ENCODE measurements around the gene SLC44A3. TPM values are rescaled to one million over a fixed set of nuclear protein-coding genes. Genes with fewer than 3 reads are reported as not detected.

SLC44A3 gene
- total and polyA plus RNA-seq, 2 of the 8 experiments (the other 6 are each of a cell fraction or from before 2014, with no cell fraction given) = 4.2 to 5.0 TPM

DNA sequence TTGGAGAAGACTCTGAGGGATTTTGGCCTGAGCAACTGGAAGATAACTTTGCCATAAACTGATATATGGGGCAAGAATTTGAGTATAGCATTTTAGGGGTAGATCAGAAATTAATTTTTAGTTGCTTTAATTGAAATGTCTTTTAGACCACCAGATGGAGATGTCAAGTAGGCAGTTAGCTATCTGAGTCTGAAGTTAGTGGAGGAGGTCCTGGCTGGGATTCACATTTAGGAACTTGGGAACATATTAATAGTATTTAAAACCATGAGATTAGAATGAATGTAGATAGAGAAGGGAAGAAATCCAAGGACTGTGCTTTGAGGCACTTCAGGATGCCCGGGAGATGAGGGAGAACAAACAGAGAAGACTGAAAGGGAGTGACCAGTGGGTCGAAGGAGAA is 32.6 kb downstream of the SLC44A3 start:
- H3K79me1 ChIP-seq (ENCODE audit: low read depth, low read length) = no peaks in the 10 kb centered on the region
- no peak for TF ChIP-seq GTF2F1 (IDR thresholded peaks at IDR 0.05; ENCODE audit: borderline replicate concordance, low read depth, low read length)
- no peak for TF ChIP-seq RNF2 (IDR thresholded peaks at IDR 0.05; ENCODE audit: borderline replicate concordance, low read depth, low read length, missing control alignments, poor library complexity, severe bottlenecking)
- no peak for TF ChIP-seq KDM4A (IDR thresholded peaks at IDR 0.05; ENCODE audit: low read depth, low read length, severe bottlenecking)
- no peak for TF ChIP-seq CHD1 (IDR thresholded peaks at IDR 0.05; ENCODE audit: low read depth, low read length)
- TF ChIP-seq TAF1 (IDR thresholded peaks at IDR 0.05; ENCODE audit: low read depth, low read length) = no peak
- no peak for TF ChIP-seq GABPA (IDR thresholded peaks at IDR 0.05; ENCODE audit: borderline replicate concordance, insufficient read depth, low read length)
- TF ChIP-seq, protein P1, sequence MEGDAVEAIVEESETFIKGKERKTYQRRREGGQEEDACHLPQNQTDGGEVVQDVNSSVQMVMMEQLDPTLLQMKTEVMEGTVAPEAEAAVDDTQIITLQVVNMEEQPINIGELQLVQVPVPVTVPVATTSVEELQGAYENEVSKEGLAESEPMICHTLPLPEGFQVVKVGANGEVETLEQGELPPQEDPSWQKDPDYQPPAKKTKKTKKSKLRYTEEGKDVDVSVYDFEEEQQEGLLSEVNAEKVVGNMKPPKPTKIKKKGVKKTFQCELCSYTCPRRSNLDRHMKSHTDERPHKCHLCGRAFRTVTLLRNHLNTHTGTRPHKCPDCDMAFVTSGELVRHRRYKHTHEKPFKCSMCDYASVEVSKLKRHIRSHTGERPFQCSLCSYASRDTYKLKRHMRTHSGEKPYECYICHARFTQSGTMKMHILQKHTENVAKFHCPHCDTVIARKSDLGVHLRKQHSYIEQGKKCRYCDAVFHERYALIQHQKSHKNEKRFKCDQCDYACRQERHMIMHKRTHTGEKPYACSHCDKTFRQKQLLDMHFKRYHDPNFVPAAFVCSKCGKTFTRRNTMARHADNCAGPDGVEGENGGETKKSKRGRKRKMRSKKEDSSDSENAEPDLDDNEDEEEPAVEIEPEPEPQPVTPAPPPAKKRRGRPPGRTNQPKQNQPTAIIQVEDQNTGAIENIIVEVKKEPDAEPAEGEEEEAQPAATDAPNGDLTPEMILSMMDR (IDR thresholded peaks at IDR 0.05; ENCODE audit: control extremely low read depth in 1 of 3, insufficient read depth in 1 of 3, low read depth in 1 of 3, low read length in 3 of 3) = no peak
- TF ChIP-seq SUZ12 (IDR thresholded peaks at IDR 0.05; ENCODE audit: low read length) = no peak
- TF ChIP-seq RXRA (IDR thresholded peaks at IDR 0.05; ENCODE audit: insufficient read depth, low read depth, low read length) = no peak
- no peak overlapping the region for H3K23ac ChIP-seq (ENCODE audit: insufficient read length)
- H2AK5ac ChIP-seq (ENCODE audit: low read depth, low read length) = no peak overlapping the region
- no peak overlapping the region for H3K27ac ChIP-seq (ENCODE audit: low read depth, low read length)
- 67% methylated on average over 2 of the region's 2 CpGs; no CpG with 5 or more reads in 1 of the 2 experiments for WGBS, 2 experiments (ENCODE audit: extremely low coverage in 1 of 2, insufficient coverage in 1 of 2, insufficient read length in 1 of 2, insufficient replicate concordance in 2 of 2, low coverage in 1 of 2, low lambda C conversion rate in 2 of 2, missing lambda C conversion rate in 1 of 2)
- H3K79me2 ChIP-seq (ENCODE audit: control insufficient read depth in 1 of 2, insufficient read depth in 2 of 2, low read length in 2 of 2) = no peaks in the 10 kb centered on the region
- H3K14ac ChIP-seq (ENCODE audit: insufficient read length) = no peak overlapping the region
- no peaks in the 10 kb centered on the region for H4K20me1 ChIP-seq (replicated peaks in 1 of 2; ENCODE audit: control insufficient read depth in 1 of 2, insufficient read depth in 2 of 2, low read length in 2 of 2)
- no peak overlapping the region for H3K18ac ChIP-seq (ENCODE audit: extremely low read depth, low read length)
- no peak overlapping the region for H3K4me2 ChIP-seq (ENCODE audit: insufficient read depth in 1 of 2, low read depth in 2 of 2, low read length in 2 of 2)
- no peak overlapping the region for H2BK15ac ChIP-seq (ENCODE audit: low read length)
- no peaks in the 10 kb centered on the region for H3K23me2 ChIP-seq (ENCODE audit: low read depth, low read length)
- ChIA-PET CTCF (ENCODE audit: partially characterized antibody) (interaction anchor here (1.0 to 5.1 kb wide), 10 partner anchors 11 to 192 kb away, joined by 3 to 55 read pairs (median 10); partner anchors contain the start of gene SLC44A3), POLR2A (ENCODE audit: partially characterized antibody) (no interaction called here)
- no peak overlapping the region for H2AFZ ChIP-seq (ENCODE audit: low read length)
- no peak overlapping the region for H4K91ac ChIP-seq (replicated peaks; ENCODE audit: insufficient read length, low read length)
- no peak overlapping the region for H3K4ac ChIP-seq (replicated peaks; ENCODE audit: insufficient read length, low read depth, low read length)
- H3K9me3 ChIP-seq (ENCODE audit: insufficient read depth in 2 of 2, low read depth in 1 of 2, low read length in 1 of 2) = no peaks in the 10 kb centered on the region
- H2BK120ac ChIP-seq (replicated peaks; ENCODE audit: low read depth, low read length) = no peak overlapping the region
- FAIRE-seq (no peak), DNase-seq (ENCODE audit: low read depth in 1 of 2, low spot score in 2 of 2) (no peak)
- H2BK12ac ChIP-seq (ENCODE audit: low read depth, low read length) = no peak overlapping the region
- H3K4me3 ChIP-seq (ENCODE audit: extremely low read depth in 1 of 4, insufficient read depth in 2 of 4, low read depth in 3 of 4, low read length in 4 of 4) = no peak overlapping the region
- no peak overlapping the region for H2BK5ac ChIP-seq (ENCODE audit: low read depth, low read length)
- H3K27me3 ChIP-seq (replicated peaks in 1 of 4; ENCODE audit: control insufficient read depth in 3 of 4, extremely low read depth in 1 of 4, insufficient read depth in 3 of 4, low read length in 3 of 4) = peaks cover 0 to 5% (median 2%) of the 10 kb centered on the region in 4 experiments; a peak in 3 of 7 replicates
- no peak overlapping the region for H4K8ac ChIP-seq (ENCODE audit: extremely low read depth, insufficient read depth, low read length)
- no peak overlapping the region for H3K56ac ChIP-seq (replicated peaks; ENCODE audit: insufficient read length, low read depth, low read length)
- peaks cover 0 to 6% (median under 1%) of the 10 kb centered on the region in 4 experiments; a peak in 3 of 7 replicates for H3K4me1 ChIP-seq (replicated peaks in 1 of 4; ENCODE audit: control insufficient read depth in 3 of 4, insufficient read depth in 4 of 4, low read length in 3 of 4)
- H2BK20ac ChIP-seq (ENCODE audit: low read length) = no peak overlapping the region
- H3K36me3 ChIP-seq (ENCODE audit: control insufficient read depth in 2 of 4, insufficient read depth in 4 of 4, low read length in 3 of 4) = no peaks in the 10 kb centered on the region
- H3K9ac ChIP-seq (replicated peaks in 1 of 4; ENCODE audit: extremely low read depth in 1 of 4, low read depth in 3 of 4, low read length in 3 of 4) = no peak overlapping the region
- no peak overlapping the region for H4K5ac ChIP-seq (ENCODE audit: insufficient read length, low read depth, low read length)

All from H1 (cell line).